ENCODE data around the gene HBE1. TPM values are rescaled to one million over a fixed set of nuclear protein-coding genes. Genes with fewer than 3 reads are reported as not detected.

Gene HBE1
- total and polyA plus RNA-seq, 2 of the 8 experiments (the other 6 are each of a cell fraction or from before 2014, with no cell fraction given): 0.39 TPM; not detected in 1

GRCh38 chr11:5245155-5245554, 24.6 kb downstream of the HBE1 start:
- TF ChIP-seq EGR1 (IDR thresholded peaks at IDR 0.05; ENCODE audit: borderline replicate concordance, low read depth, low read length): no peak
- Histone ChIP-seq H3K4ac (replicated peaks; ENCODE audit: insufficient read length, low read depth, low read length) (no peak overlapping the region), H2BK12ac (ENCODE audit: low read depth, low read length) (no peak overlapping the region), H3K9me3 (ENCODE audit: insufficient read depth in 2 of 2, low read depth in 1 of 2, low read length in 1 of 2) (no peaks in the 10 kb centered on the region), H2BK15ac (ENCODE audit: low read length) (no peak overlapping the region), H3K56ac (replicated peaks; ENCODE audit: insufficient read length, low read depth, low read length) (no peak overlapping the region), H3K18ac (ENCODE audit: extremely low read depth, low read length) (no peak overlapping the region), H3K79me1 (ENCODE audit: low read depth, low read length) (no peaks in the 10 kb centered on the region), H4K20me1 (replicated peaks in 1 of 2; ENCODE audit: control insufficient read depth in 1 of 2, insufficient read depth in 2 of 2, low read length in 2 of 2) (no peaks in the 10 kb centered on the region), H2BK20ac (ENCODE audit: low read length) (no peak overlapping the region), H3K4me3 (ENCODE audit: extremely low read depth in 1 of 4, insufficient read depth in 2 of 4, low read depth in 3 of 4, low read length in 4 of 4) (no peak overlapping the region), H4K91ac (replicated peaks; ENCODE audit: insufficient read length, low read length) (no peak overlapping the region), H3K9ac (replicated peaks in 1 of 4; ENCODE audit: extremely low read depth in 1 of 4, low read depth in 3 of 4, low read length in 3 of 4) (no peak overlapping the region), H3K23ac (ENCODE audit: insufficient read length) (no peak overlapping the region), H3K4me1 (replicated peaks in 1 of 4; ENCODE audit: control insufficient read depth in 3 of 4, insufficient read depth in 4 of 4, low read length in 3 of 4) (no peaks in the 10 kb centered on the region), H2BK5ac (ENCODE audit: low read depth, low read length) (no peak overlapping the region), H3K27ac (ENCODE audit: low read depth, low read length) (no peak overlapping the region), H3K23me2 (ENCODE audit: low read depth, low read length) (no peaks in the 10 kb centered on the region), H4K5ac (ENCODE audit: insufficient read length, low read depth, low read length) (no peak overlapping the region), H3K14ac (ENCODE audit: insufficient read length) (no peak overlapping the region), H2BK120ac (replicated peaks; ENCODE audit: low read depth, low read length) (no peak overlapping the region), H3K27me3 (replicated peaks in 1 of 4; ENCODE audit: control insufficient read depth in 3 of 4, extremely low read depth in 1 of 4, insufficient read depth in 3 of 4, low read length in 3 of 4) (no peaks in the 10 kb centered on the region), H3K79me2 (ENCODE audit: control insufficient read depth in 1 of 2, insufficient read depth in 2 of 2, low read length in 2 of 2) (no peaks in the 10 kb centered on the region), H2AFZ (ENCODE audit: low read length) (no peak overlapping the region), H4K8ac (ENCODE audit: extremely low read depth, insufficient read depth, low read length) (no peak overlapping the region), H3K4me2 (ENCODE audit: insufficient read depth in 1 of 2, low read depth in 2 of 2, low read length in 2 of 2) (no peak overlapping the region), H2AK5ac (ENCODE audit: low read depth, low read length) (no peak overlapping the region), H3K36me3 (ENCODE audit: control insufficient read depth in 2 of 4, insufficient read depth in 4 of 4, low read length in 3 of 4) (no peaks in the 10 kb centered on the region)
- CTCF ChIA-PET (ENCODE audit: partially characterized antibody): no interaction called here
- no peak for DNase-seq (ENCODE audit: low read depth in 1 of 2, low spot score in 2 of 2)
- 97% methylated on average over 2 of the region's 2 CpGs; no CpG with 5 or more reads in 1 of the 2 experiments for WGBS, 2 experiments (ENCODE audit: extremely low coverage in 1 of 2, insufficient coverage in 1 of 2, insufficient read length in 1 of 2, insufficient replicate concordance in 2 of 2, low coverage in 1 of 2, low lambda C conversion rate in 2 of 2, missing lambda C conversion rate in 1 of 2)
- FAIRE-seq: no peak
- POLR2A ChIA-PET (ENCODE audit: partially characterized antibody): no interaction called here

Data from H1 (cell line).